H9 (cell line): ENCODE measurements around the gene MALRD1. TPM values are rescaled to one million over a fixed set of nuclear protein-coding genes. Genes with fewer than 3 reads are reported as not detected.

Experiments
- DNase-seq: peaks from one replicate; pipeline ENCODE4 v3.0.0-alpha.2; 2017
- H2AFZ ChIP-seq: one replicate; pipeline ENCODE4 v1.6.1; 2013; ENCODE audit warnings: mild to moderate bottlenecking, low read length, control low read depth, moderate library complexity
- H2AK5ac ChIP-seq: 2 replicates; pipeline ENCODE4 v1.6.1; 2013; ENCODE audit warnings: low read length, control low read depth, mixed read lengths; ENCODE audit not compliant: insufficient read length
- H2BK120ac ChIP-seq: one replicate; pipeline ENCODE4 v1.6.1; 2013; ENCODE audit warnings: low read depth, mild to moderate bottlenecking, low read length, control low read depth, inconsistent platforms; ENCODE audit not compliant: poor library complexity, severe bottlenecking
- H2BK12ac ChIP-seq: 2 replicates; pipeline ENCODE4 v1.6.1; 2013; ENCODE audit warnings: low read length, control low read depth, mixed read lengths, low read depth; ENCODE audit not compliant: insufficient read length
- H2BK15ac ChIP-seq: 2 replicates; pipeline ENCODE4 v1.6.1; 2013; ENCODE audit warnings: low read depth, low read length, control low read depth
- H2BK20ac ChIP-seq: one replicate; pipeline ENCODE4 v1.6.1; 2013; ENCODE audit warnings: low read depth, mild to moderate bottlenecking, low read length, control low read depth, inconsistent platforms; ENCODE audit not compliant: poor library complexity, severe bottlenecking
- H2BK5ac ChIP-seq: 2 replicates; pipeline ENCODE4 v1.6.1; 2013; ENCODE audit warnings: low read length, control low read depth, mixed read lengths; ENCODE audit not compliant: insufficient read length
- H3K14ac ChIP-seq: 2 replicates; pipeline ENCODE4 v1.6.1; 2013; ENCODE audit warnings: low read length, control low read depth; ENCODE audit not compliant: insufficient read depth
- H3K18ac ChIP-seq: 2 replicates; pipeline ENCODE4 v1.6.1; 2013; ENCODE audit warnings: low read depth, mild to moderate bottlenecking, mixed read lengths, low read length, control low read depth; ENCODE audit not compliant: insufficient read length
- H3K23ac ChIP-seq: 2 replicates; pipeline ENCODE4 v1.6.1; 2013; ENCODE audit warnings: low read length, control low read depth, mixed read lengths, low read depth; ENCODE audit not compliant: insufficient read length
- H3K23me2 ChIP-seq: 2 replicates; pipeline ENCODE4 v1.6.1; 2013; ENCODE audit warnings: low read depth, mild to moderate bottlenecking, mixed read lengths, low read length, control low read depth; ENCODE audit not compliant: insufficient read length, poor library complexity, severe bottlenecking
- H3K27ac ChIP-seq: 2 replicates; pipeline ENCODE4 v1.5.1; 2013; ENCODE audit warnings: low read length, control low read depth, mixed read lengths, low read depth; ENCODE audit not compliant: insufficient read length
- H3K27me3 ChIP-seq: 2 replicates; pipeline ENCODE4 v1.6.1; 2013; ENCODE audit warnings: low read length, control low read depth, inconsistent platforms; ENCODE audit not compliant: insufficient read depth
- H3K4ac ChIP-seq: 2 replicates; pipeline ENCODE4 v1.6.1; 2013; ENCODE audit warnings: low read depth, mild to moderate bottlenecking, control low read depth, inconsistent platforms, low read length, moderate library complexity
- H3K4me1 ChIP-seq: 2 replicates; pipeline ENCODE4 v1.6.1; 2013; ENCODE audit warnings: low read length, control low read depth, inconsistent platforms; ENCODE audit not compliant: insufficient read depth
- H3K4me2 ChIP-seq: 2 replicates; pipeline ENCODE4 v1.6.1; 2013; ENCODE audit warnings: low read length, control low read depth, mixed read lengths; ENCODE audit not compliant: insufficient read length, insufficient read depth
- H3K56ac ChIP-seq: 2 replicates; pipeline ENCODE4 v1.6.1; 2013; ENCODE audit warnings: low read depth, mild to moderate bottlenecking, mixed read lengths, low read length, control low read depth; ENCODE audit not compliant: insufficient read length
- H3K79me1 ChIP-seq: 2 replicates; pipeline ENCODE4 v1.6.1; 2013; ENCODE audit warnings: low read depth, mild to moderate bottlenecking, moderate library complexity, low read length, control low read depth, inconsistent platforms; ENCODE audit not compliant: insufficient read depth, poor library complexity, severe bottlenecking
- H3K79me2 ChIP-seq: 2 replicates; pipeline ENCODE4 v1.6.1; 2013; ENCODE audit warnings: low read length, control low read depth, inconsistent platforms; ENCODE audit not compliant: insufficient read depth
- H3K9ac ChIP-seq: 2 replicates; pipeline ENCODE4 v1.6.1; 2013; ENCODE audit warnings: low read length, control low read depth, mixed read lengths; ENCODE audit not compliant: insufficient read length; ENCODE audit errors: extremely low read depth
- H3K9me3 ChIP-seq: one replicate; pipeline ENCODE4 v1.6.1; 2013; ENCODE audit warnings: low read depth, low read length, inconsistent platforms; ENCODE audit not compliant: control insufficient read depth
- H3T11ph ChIP-seq: one replicate; pipeline ENCODE4 v1.6.1; 2013; ENCODE audit warnings: mild to moderate bottlenecking, low read length, control low read depth, inconsistent platforms
- H4K20me1 ChIP-seq: one replicate; pipeline ENCODE4 v1.6.1; 2013; ENCODE audit not compliant: control insufficient read depth, insufficient read length, insufficient read depth
- H4K5ac ChIP-seq: 2 replicates; pipeline ENCODE4 v1.6.1; 2013; ENCODE audit warnings: low read depth, mild to moderate bottlenecking, mixed read lengths, low read length, control low read depth; ENCODE audit not compliant: insufficient read length
- H4K8ac ChIP-seq: replicated peaks from 2 replicates; pipeline ENCODE4 v1.6.1; 2013; ENCODE audit warnings: low read length, control low read depth, mixed read lengths, low read depth; ENCODE audit not compliant: insufficient read length
- H4K91ac ChIP-seq: 2 replicates; pipeline ENCODE4 v1.6.1; 2013; ENCODE audit warnings: low read depth, mild to moderate bottlenecking, moderate library complexity, mixed read lengths, low read length, control low read depth; ENCODE audit not compliant: insufficient read length
- H3K27ac Mint-ChIP-seq, 3 experiments: 2 replicates in 2 of 3; 3 replicates in 1 of 3; pipeline ENCODE4 v1.8.0; 2020 to 2021; ENCODE audit warnings: mixed read lengths in 3 of 3, mild to moderate bottlenecking in 1 of 3, moderate library complexity in 1 of 3
- H3K27me3 Mint-ChIP-seq: 2 replicates; pipeline ENCODE4 v1.8.0; 2021; ENCODE audit warnings: low read depth, mild to moderate bottlenecking, moderate library complexity, mixed read lengths
- H3K36me3 Mint-ChIP-seq, 3 experiments: 2 replicates in 2 of 3; 3 replicates in 1 of 3; pipeline ENCODE4 v1.8.0; 2020 to 2021; ENCODE audit warnings: low read depth in 3 of 3, mixed read lengths in 3 of 3; ENCODE audit not compliant: insufficient read depth in 1 of 3
- H3K4me1 Mint-ChIP-seq, 2 experiments: 2 replicates each; pipeline ENCODE4 v1.8.0; 2020; ENCODE audit warnings: mixed read lengths in 2 of 2
- H3K4me3 Mint-ChIP-seq, 2 experiments: 2 replicates in 1 of 2; 3 replicates in 1 of 2; pipeline ENCODE4 v1.8.0; 2020 to 2021; ENCODE audit warnings: mild to moderate bottlenecking in 2 of 2, mixed read lengths in 2 of 2, moderate library complexity in 1 of 2
- H3K9me3 Mint-ChIP-seq, 2 experiments: 2 replicates in 1 of 2; 3 replicates in 1 of 2; pipeline ENCODE4 v1.8.0; 2020; ENCODE audit warnings: mild to moderate bottlenecking in 2 of 2, mixed read lengths in 2 of 2, moderate library complexity in 1 of 2
- WGBS: extraction: QIAGEN DNeasy Blood & Tissue Kit; methylation state at CpG from one replicate; pipeline ENCODE4 v1.1.7; 2013; ENCODE audit warnings: missing lambda C conversion rate, low lambda C conversion rate, mixed read lengths; ENCODE audit not compliant: insufficient read length; ENCODE audit errors: extremely low coverage; 5-methylcytosine and 5-hydroxymethylcytosine counted together
- total RNA-seq: library from RNA; stranded (reverse); gene quantifications from 2 replicates; pipeline ENCODE4 v1.2.1, GENCODE V29; 2021
- TF ChIP-seq, protein P1 (sequence below): fragments of 200-600 bp; sonication (generic); conservative IDR thresholded peaks from 3 replicates; pipeline ENCODE4 v1.8.0; 2021; ENCODE audit warnings: antibody characterized with exemption, mild to moderate bottlenecking

Gene MALRD1
- total RNA-seq, 1 experiment from 2014 or later = 0.20 TPM

DNA sequence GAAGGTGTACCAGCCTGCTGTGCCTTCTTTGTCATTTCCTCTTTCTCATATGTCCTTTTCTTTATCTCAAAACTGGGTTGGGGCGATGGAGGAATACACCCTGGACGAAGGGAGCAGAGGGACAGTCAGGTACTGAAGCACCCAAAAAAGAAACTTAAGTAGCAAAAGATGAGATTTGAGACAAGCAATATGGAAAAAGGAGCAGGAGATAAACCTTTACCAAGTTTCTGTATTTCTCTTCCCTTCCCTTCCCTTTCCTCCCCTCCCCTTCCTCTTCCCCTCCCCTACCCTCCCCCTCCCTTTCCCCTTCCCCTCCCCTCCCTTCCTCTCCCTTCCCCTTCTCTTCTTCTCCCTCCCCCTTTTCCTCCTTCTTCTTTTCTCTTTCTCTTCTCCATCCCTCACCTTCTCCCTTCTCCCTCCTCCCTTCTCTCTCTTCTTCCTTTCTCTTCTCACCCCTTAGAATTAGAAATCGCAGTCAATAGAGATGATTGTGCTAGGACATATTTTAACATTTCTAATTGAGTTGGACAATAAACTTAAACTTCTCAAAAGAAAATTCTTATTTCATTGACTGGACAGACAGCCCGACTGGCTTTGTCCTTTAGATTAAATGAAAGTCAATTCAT lies 652.9 kb downstream of the MALRD1 start:
- Histone ChIP-seq H2AK5ac (no peak overlapping the region), H2BK15ac (no peak overlapping the region), H4K20me1 (no peaks in the 10 kb centered on the region), H3K23me2 (no peaks in the 10 kb centered on the region), H3K56ac (no peak overlapping the region), H3K27me3 (no peaks in the 10 kb centered on the region; the same call in 1 of the 2 replicates), H4K91ac (no peak overlapping the region), H2BK12ac (no peak overlapping the region), H3K27ac (no peak overlapping the region), H2BK5ac (no peak overlapping the region), H3K4ac (no peak overlapping the region), H3T11ph (no peak overlapping the region), H3K14ac (no peak overlapping the region), H3K4me2 (no peak overlapping the region), H3K18ac (no peak overlapping the region), H2AFZ (no peak overlapping the region), H3K4me1 (no peaks in the 10 kb centered on the region), H3K9ac (no peak overlapping the region), H4K8ac (no peak overlapping the region), H3K79me2 (no peaks in the 10 kb centered on the region), H4K5ac (no peak overlapping the region), H3K23ac (no peak overlapping the region), H2BK120ac (no peak overlapping the region), H3K79me1 (no peaks in the 10 kb centered on the region), H3K9me3 (no peaks in the 10 kb centered on the region), H2BK20ac (no peak overlapping the region)
- H3K27ac Mint-ChIP-seq = no peak overlapping the region
- peaks cover 0 to 2% of the 10 kb centered on the region in 2 experiments; a peak in 1 of 4 replicates for H3K4me1 Mint-ChIP-seq
- DNase-seq = no peak
- no peaks in the 10 kb centered on the region for H3K27me3 Mint-ChIP-seq
- no peak overlapping the region for H3K4me3 Mint-ChIP-seq
- H3K36me3 Mint-ChIP-seq = no peaks in the 10 kb centered on the region
- TF ChIP-seq, protein P1, sequence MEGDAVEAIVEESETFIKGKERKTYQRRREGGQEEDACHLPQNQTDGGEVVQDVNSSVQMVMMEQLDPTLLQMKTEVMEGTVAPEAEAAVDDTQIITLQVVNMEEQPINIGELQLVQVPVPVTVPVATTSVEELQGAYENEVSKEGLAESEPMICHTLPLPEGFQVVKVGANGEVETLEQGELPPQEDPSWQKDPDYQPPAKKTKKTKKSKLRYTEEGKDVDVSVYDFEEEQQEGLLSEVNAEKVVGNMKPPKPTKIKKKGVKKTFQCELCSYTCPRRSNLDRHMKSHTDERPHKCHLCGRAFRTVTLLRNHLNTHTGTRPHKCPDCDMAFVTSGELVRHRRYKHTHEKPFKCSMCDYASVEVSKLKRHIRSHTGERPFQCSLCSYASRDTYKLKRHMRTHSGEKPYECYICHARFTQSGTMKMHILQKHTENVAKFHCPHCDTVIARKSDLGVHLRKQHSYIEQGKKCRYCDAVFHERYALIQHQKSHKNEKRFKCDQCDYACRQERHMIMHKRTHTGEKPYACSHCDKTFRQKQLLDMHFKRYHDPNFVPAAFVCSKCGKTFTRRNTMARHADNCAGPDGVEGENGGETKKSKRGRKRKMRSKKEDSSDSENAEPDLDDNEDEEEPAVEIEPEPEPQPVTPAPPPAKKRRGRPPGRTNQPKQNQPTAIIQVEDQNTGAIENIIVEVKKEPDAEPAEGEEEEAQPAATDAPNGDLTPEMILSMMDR = no peak
- 0 out of 5 replicates have a peak, but pooled peaks cover 0 to 5% of the 10 kb centered on the region in 2 experiments for H3K9me3 Mint-ChIP-seq
- no CpG with 5 or more reads among the region's 4 CpGs for WGBS
